ENCODE results near the gene CNTN1.
"Not testable (repeated sequence)": the region's sequence is repeated elsewhere in the genome, so short reads cannot be mapped to it uniquely, and the experiment has no call there.

The CNTN1 gene

GRCh38 chr12:40701756-40702155 is 9.5 kb downstream of the CNTN1 start:
- peak; percentile 8 for DNase-seq (ENCODE audit: low spot score)

GRCh38 chr12:40711121-40711520 is 18.9 kb downstream of the CNTN1 start:
- no peak for DNase-seq (ENCODE audit: low spot score)

- no peak for DNase-seq (ENCODE audit: low spot score)
Measured at GRCh38 chr12:40714636-40715035, 22.4 kb downstream of the CNTN1 start.

DNA sequence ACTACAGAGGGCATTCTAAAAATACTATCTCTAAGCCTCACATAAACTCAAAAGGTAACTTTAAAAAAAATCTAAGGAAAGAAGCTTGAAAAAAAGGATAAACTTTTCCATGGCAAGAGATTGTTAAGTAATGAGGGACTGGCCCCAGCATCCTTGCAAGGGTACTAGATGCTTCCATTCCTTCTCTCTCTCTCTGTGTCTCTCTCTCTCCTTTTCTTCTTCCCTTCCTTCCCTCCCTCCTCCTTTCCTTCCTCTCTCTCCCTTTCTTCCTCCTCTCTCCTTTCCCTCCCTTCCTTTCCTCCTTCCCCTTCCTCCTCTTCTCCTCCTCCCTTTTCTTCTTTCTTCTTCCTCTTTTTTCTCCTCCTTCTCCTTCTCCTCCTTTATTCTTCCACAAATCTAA is 23.8 kb downstream of the CNTN1 start:
- no peak for DNase-seq (ENCODE audit: low spot score)

DNA sequence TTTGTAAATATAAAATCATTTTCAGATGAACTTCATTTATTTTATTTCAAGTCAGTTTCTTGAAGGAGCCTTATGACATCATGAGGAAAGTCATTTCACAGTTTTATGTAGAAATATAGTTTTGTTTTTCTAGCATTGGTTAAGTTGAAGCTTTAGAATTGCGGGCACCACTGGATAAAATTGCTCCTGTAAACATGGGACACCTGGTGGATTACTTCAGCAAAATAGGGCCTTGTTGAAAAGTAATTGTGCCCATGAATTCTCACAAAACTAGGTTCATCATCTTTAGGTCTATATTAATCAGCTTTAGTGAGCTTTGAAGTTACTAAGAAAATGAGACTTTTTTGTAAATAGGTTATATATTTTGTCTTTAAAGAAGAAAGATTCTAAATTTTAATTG is 25.3 kb downstream of the CNTN1 start:
- DNase-seq (ENCODE audit: low spot score), result no peak

GRCh38 chr12:40718878-40719372 is 26.7 kb downstream of the CNTN1 start:
- no peak for DNase-seq (ENCODE audit: low spot score)

DNA sequence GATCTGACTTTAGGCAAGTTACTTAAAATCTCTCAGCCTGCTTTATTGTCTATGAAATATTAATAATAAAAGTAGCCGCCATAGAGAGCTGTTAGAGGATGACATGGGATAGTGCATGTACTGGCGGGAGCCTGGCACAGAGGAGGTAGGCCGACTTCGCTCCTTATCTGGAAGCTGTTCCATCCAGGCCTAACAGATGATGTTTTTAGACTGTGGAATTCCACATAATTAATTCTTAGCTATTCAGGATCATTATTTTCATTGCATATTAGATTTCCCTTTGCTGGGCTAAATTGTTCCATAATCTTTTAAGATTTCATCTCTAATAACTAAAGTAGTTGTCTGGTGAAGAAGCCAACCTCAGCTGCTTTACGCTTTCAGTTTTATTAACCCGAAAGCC is 30.8 kb downstream of the CNTN1 start:
- no peak for DNase-seq (ENCODE audit: low spot score)

DNA sequence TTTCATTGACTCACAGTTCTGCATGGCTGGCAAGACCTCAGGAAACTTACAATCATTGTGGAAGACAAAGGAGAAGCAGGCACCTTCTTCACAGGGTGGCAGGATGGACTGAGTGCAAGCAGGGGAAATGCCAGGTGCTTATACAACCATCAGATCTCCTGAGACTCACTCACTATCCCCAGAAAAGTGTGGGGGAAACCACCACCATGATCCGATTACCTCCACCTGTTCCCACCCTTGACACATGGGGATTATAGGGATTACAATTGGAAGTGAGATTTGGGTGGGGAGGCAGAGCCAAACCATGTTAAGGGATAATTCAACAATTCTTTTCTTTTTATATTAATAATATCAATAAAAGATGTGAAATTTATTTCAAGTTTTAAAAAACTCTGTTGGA is 34.1 kb downstream of the CNTN1 start:
- DNase-seq (ENCODE audit: low spot score), result no peak

DNA sequence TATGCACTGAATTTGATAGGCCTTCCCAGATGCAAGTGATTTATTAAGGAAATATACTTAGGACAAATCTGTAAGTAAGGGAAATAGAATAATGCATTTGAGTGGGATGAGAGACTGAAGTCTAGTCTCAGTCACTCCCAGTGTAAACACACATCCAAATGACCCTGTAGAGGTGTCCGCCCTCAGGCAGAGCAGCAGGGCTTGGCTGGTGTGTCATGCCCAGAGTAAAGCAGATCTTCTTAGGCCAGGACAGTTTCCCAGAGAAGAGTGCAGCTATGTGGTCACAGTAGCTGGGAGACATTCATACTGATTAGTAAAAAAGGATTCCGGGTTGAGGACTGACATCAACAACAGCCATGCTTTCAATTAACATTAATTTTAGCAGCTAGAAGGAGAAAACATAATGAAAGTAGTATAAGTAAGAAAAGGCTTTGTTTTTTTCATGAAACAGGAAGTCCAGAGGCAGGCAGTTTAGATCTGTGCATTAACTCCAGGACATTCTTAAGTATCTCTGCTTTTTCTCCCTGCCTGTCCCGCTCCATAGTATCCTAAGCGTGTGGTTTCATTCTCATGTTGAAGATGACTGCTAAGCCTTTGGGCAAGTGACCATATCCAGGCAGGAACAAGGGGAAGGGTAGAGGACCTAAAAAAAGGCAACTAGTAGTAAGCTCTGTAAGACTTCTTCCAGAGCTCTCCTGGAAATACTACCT is 35.7 kb downstream of the CNTN1 start:
- no peak for DNase-seq (ENCODE audit: low spot score)

DNA sequence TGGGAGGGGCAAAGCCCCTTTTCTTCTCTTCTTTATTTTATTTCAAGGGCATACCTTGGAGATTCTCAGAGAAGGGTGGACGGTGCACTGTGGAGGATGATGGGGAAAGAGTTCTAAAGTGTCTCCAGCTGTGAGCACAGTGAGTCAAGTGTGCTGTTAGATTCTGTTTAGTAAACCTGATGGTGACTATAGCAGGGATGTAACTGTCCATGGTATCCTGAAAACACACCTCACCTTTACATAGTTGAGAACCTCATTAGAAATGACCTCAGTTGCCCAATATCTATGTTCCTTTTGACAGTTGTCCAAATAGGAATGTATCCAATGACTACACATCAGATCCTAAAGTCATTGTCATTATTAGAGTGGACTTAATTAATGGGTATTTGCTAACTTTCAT is 38.0 kb downstream of the CNTN1 start:
- no peak for DNase-seq (ENCODE audit: low spot score)

DNA sequence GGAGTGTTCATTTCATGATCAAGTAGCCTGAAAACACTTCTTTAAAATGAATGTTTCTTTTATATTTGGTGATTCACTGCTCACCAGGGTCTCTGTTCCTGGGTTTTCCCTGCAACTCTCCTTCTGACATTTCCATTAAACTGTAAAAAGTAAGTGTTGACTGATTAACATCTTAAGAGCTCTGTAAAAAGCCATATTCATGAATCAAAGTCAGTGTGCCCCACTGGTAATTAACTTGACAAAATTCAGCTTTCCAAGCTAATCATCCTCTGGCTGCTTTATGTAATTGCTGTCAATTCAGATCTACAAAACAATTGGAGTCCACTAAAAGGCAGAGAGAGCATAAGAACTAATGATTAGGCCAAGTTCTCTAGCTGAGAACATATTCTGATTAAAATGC is 41.6 kb downstream of the CNTN1 start:
- no peak for DNase-seq (ENCODE audit: low spot score)

- DNase-seq (ENCODE audit: low spot score), result no peak
Measured at GRCh38 chr12:40734276-40734675, 42.0 kb downstream of the CNTN1 start.

DNA sequence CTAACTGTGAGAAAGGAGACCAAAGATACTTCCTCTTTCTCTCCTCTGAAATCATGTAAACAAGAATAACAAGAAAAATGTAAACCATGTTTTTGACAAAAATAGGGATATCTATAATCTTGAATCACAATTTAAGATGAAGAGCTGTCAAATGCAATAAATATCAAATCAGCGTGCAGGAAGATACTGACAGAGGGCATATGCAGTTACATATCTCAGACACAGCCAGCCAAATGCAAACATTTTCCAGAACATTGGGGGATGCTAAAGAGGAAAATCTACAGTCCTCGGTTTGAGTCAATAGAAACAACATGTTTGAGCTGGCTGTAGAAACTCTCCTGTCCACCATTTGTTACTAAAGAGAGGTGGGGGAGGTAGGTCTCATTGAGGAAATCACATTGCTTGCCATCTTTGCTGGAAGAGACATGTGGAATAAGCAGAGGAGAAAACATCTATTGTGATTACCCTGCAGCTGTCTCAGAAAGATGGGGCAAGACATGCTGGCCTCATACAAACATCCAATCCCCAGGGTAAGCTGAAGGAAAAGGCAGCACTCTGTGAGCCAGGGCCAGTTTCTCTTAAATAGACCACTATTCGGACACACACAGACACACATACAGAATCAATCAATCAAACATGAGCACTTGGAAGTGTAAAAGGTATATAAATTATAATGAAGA is 43.5 kb downstream of the CNTN1 start:
- DNase-seq (ENCODE audit: low spot score), result no peak

DNA sequence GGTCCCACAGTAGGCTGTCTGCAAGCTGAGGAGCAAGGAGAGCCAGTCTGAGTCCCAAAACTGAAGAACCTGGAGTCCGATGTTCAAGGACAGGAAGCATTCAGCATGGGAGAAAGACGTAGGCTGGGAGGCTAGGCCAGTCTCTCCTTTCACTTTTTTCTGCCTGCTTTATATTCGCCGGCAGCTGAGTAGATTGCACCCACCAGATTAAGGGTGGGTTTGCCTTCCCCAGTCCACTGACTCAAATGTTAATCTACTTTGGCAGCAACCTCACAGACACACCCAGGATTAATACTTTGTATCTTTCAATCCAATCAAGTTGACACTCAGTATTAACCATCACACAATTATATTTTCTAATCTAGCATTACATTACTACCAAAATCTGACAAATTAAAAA is 45.2 kb downstream of the CNTN1 start:
- not testable (repeated sequence) for DNase-seq (ENCODE audit: low spot score)

GRCh38 chr12:40738856-40739255 is 46.6 kb downstream of the CNTN1 start:
- no peak for DNase-seq (ENCODE audit: low spot score)

GRCh38 chr12:40742041-40742440 is 49.8 kb downstream of the CNTN1 start:
- DNase-seq (ENCODE audit: low spot score), result no peak

DNA sequence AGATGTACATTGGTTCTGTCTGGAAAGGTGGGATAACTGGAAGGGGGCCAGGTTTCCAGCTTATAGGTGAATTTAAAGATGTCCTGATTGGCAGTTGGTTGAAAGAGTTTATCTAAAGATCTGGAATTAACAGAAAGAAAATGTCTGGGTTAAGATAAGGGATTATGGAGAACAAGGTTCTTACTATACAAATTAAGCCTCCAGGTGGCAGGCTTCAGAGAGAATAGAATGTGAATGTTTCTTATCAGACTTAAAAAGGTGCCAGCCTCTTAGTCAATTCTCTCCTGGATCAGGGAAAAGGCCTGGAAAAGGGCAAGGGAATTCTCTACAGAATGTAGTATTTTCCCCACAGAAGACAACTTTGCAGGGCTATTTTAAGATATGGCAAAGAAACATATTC is 53.1 kb downstream of the CNTN1 start:
- DNase-seq (ENCODE audit: low spot score), result no peak

DNA sequence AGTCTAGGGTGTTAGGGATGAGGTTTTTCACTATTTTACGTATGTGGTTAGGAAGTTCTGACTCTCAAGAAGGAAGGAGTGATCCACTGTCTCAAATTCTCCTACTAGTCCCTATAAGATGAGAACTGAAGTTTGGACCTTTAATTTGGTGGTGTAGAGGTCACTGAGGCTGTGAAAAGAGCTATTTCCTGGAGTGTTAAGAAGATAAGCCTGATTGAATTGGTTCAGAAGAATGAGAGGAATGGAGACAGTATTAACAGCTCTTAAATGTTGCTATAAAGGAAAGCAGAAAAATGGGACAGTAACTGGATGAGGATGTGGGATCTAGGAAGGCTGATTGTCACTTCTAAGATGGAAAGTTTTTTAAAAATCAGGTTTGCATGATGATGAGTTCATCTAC is 57.6 kb downstream of the CNTN1 start:
- no peak for DNase-seq (ENCODE audit: low spot score)

DNA sequence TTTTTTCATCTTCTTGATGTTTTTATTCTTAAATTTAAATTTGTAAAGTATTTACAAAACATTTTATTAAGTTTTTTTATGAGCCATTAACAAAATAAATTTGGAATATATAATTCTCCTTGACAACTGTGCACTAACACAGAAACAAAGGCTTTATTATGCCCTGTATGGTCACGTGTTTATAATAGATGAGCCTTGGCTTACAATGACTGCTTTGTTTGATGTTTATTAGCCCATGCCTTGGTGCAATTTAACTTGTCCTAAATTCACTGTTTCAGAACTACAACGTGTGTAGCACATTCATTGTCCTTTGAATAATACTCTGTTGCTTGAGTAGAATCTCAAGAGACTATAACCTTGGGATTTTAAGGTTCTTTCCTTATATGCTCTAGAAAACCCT is 59.8 kb downstream of the CNTN1 start:
- DNase-seq (ENCODE audit: low spot score), result no peak

GRCh38 chr12:40760821-40761220 is 68.6 kb downstream of the CNTN1 start:
- DNase-seq (ENCODE audit: low spot score), result no peak

DNA sequence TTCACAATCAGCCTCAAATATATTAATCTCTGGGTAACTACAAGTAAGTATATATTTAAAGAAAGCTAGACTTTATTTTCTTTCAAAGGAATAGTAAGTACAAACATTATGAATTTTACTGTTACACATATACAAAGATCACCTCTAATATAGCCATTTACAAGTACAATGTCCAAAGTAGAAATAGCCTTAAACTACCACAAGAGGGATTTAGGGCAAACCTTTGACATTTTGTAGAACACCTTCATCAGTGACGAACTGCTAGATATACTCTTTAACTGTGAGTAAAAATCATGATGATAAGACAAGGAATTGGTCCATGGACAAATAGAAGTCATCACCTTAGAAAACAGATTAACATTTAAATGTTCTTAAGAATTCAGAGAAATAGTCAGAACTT is 69.8 kb downstream of the CNTN1 start:
- DNase-seq (ENCODE audit: low spot score), result no peak

DNA sequence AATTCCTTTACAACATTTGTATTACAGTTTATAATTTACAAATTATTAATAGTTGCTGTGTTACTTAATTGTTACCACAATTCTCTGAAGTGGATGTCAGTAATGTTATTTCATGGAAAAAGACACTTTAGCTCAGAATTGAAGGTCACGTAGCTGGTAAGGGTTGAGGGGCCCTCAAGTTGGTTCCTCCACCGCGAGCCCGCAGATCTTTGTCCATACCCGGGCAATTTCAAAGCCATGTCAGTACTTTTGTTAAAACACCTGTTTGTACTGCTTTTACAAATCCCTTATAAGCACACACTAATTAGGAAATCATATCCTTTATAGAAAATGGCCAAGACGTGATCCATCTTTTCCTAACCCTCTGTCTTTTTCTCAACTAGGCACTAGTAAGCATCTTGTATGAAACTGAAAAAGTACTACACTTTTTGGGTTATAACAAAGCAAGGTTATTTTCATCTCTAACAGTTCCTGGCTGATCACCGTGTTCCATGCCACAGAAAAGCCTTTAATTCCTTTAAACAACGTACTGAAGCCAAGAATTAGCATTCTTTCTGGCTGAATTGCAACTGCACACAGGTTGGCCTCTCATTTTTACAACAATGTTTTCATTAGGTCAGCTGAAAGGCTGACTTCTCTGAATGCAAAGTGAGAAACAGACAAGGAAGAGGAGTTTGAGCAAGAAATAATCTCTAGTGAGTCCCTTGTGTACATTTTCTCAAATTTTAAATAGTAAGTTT is 76.1 kb downstream of the CNTN1 start:
- DNase-seq (ENCODE audit: low spot score), result no peak

DNA sequence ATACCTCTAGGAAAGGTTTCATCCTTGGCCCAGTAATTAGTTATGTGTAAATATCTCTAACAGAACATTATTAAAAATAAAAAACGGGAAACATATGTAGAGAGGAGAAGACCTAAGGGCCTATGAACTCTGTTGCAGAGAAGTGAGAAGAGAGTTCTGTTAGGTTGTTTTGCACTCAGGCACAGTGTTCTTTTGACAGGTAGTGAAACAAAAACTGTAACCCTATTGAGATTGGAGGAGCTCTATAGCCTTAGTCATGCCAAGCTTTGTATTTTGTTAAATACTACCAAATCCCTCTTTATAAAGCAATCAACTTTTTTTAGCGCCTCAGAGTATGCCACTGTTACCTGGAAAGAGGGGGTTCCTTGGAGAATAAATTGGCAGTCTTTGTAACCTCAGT is 77.6 kb downstream of the CNTN1 start:
- no peak for DNase-seq (ENCODE audit: low spot score)
